ENCODE measurements around the gene ATG4D.
A peak's percentile ranks its signal among the peaks of the same experiment; 100 is the strongest.

Gene ATG4D

GRCh38 chr19:10543420-10544241 is at the start of gene ATG4D:
Gene ATG4D (plus strand): TSS chr19:10543904. CDS start chr19:10544091, 187 bp downstream.
- no peaks in the 10 kb centered on the region for H3K27me3 ChIP-seq (ENCODE audit: control insufficient read depth, insufficient read depth, low read length)
- H3K4me3 ChIP-seq (ENCODE audit: low read depth, low read length): peak within 1 kb of the TSS; percentile 83
- H3K9ac ChIP-seq (ENCODE audit: low read depth, low read length): peak within 1 kb of the TSS; percentile 54
- H3K36me3 ChIP-seq (ENCODE audit: control insufficient read depth, insufficient read depth, low read length): peaks cover 10% of the 10 kb centered on the region
- H3K9me3 ChIP-seq (ENCODE audit: control insufficient read depth, insufficient read depth, low read length): no peaks in the 10 kb centered on the region
- no peaks in the 10 kb centered on the region for H3K4me1 ChIP-seq (ENCODE audit: control insufficient read depth, insufficient read depth, low read length)

- H3K36me3 ChIP-seq (ENCODE audit: control insufficient read depth, insufficient read depth, low read length): peaks cover 16% of the 10 kb centered on the region
Measured at GRCh38 chr19:10497371-10497770, 46.3 kb upstream of the ATG4D start.

GRCh38 chr19:10499550-10500246 is 44.0 kb upstream of the ATG4D start:
- Histone ChIP-seq H3K9me3 (ENCODE audit: control insufficient read depth, insufficient read depth, low read length) (no peaks in the 10 kb centered on the region), H3K27me3 (ENCODE audit: control insufficient read depth, insufficient read depth, low read length) (no peaks in the 10 kb centered on the region), H3K4me3 (ENCODE audit: low read depth, low read length) (no peak overlapping the region), H3K9ac (ENCODE audit: low read depth, low read length) (no peak overlapping the region), H3K36me3 (ENCODE audit: control insufficient read depth, insufficient read depth, low read length) (peaks cover 10% of the 10 kb centered on the region), H3K4me1 (ENCODE audit: control insufficient read depth, insufficient read depth, low read length) (peaks cover 3% of the 10 kb centered on the region)

More at GRCh38 chr19:10497371-10497770, 46.3 kb upstream of the ATG4D start:
- H3K9ac ChIP-seq (ENCODE audit: low read depth, low read length): no peak overlapping the region
- no peak overlapping the region for H3K4me3 ChIP-seq (ENCODE audit: low read depth, low read length)
- H3K9me3 ChIP-seq (ENCODE audit: control insufficient read depth, insufficient read depth, low read length): no peaks in the 10 kb centered on the region
- no peaks in the 10 kb centered on the region for H3K27me3 ChIP-seq (ENCODE audit: control insufficient read depth, insufficient read depth, low read length)
- peaks cover 3% of the 10 kb centered on the region for H3K4me1 ChIP-seq (ENCODE audit: control insufficient read depth, insufficient read depth, low read length)

- Histone ChIP-seq H3K9ac (ENCODE audit: low read depth, low read length) (no peak overlapping the region), H3K36me3 (ENCODE audit: control insufficient read depth, insufficient read depth, low read length) (peaks cover 10% of the 10 kb centered on the region), H3K27me3 (ENCODE audit: control insufficient read depth, insufficient read depth, low read length) (no peaks in the 10 kb centered on the region), H3K4me3 (ENCODE audit: low read depth, low read length) (peak overlapping the region; percentile 32), H3K9me3 (ENCODE audit: control insufficient read depth, insufficient read depth, low read length) (no peaks in the 10 kb centered on the region), H3K4me1 (ENCODE audit: control insufficient read depth, insufficient read depth, low read length) (peaks cover 3% of the 10 kb centered on the region)
Measured at GRCh38 chr19:10500247-10500592, 43.5 kb upstream of the ATG4D start.

- peaks cover 3% of the 10 kb centered on the region for H3K4me1 ChIP-seq (ENCODE audit: control insufficient read depth, insufficient read depth, low read length)
- H3K9me3 ChIP-seq (ENCODE audit: control insufficient read depth, insufficient read depth, low read length): no peaks in the 10 kb centered on the region
- no peaks in the 10 kb centered on the region for H3K27me3 ChIP-seq (ENCODE audit: control insufficient read depth, insufficient read depth, low read length)
- peak overlapping the region; percentile 97 for H3K9ac ChIP-seq (ENCODE audit: low read depth, low read length)
- H3K36me3 ChIP-seq (ENCODE audit: control insufficient read depth, insufficient read depth, low read length): peaks cover 8% of the 10 kb centered on the region
- H3K4me3 ChIP-seq (ENCODE audit: low read depth, low read length): peak overlapping the region; percentile 85
Measured at GRCh38 chr19:10501971-10502523, 41.7 kb upstream of the ATG4D start.

- H3K9me3 ChIP-seq (ENCODE audit: control insufficient read depth, insufficient read depth, low read length): no peaks in the 10 kb centered on the region
- peaks cover 3% of the 10 kb centered on the region for H3K4me1 ChIP-seq (ENCODE audit: control insufficient read depth, insufficient read depth, low read length)
- no peaks in the 10 kb centered on the region for H3K27me3 ChIP-seq (ENCODE audit: control insufficient read depth, insufficient read depth, low read length)
- H3K36me3 ChIP-seq (ENCODE audit: control insufficient read depth, insufficient read depth, low read length): peaks cover 8% of the 10 kb centered on the region
- H3K9ac ChIP-seq (ENCODE audit: low read depth, low read length): peak overlapping the region; percentile 97
- peak overlapping the region; percentile 85 for H3K4me3 ChIP-seq (ENCODE audit: low read depth, low read length)
Measured at GRCh38 chr19:10502524-10503001, 41.1 kb upstream of the ATG4D start.

GRCh38 chr19:10503002-10503789 is 40.5 kb upstream of the ATG4D start, which contains the start of gene KEAP1:
Gene KEAP1 (minus strand): TSS chr19:10503356. CDS start chr19:10500033, 3,323 bp downstream.
- H3K27me3 ChIP-seq (ENCODE audit: control insufficient read depth, insufficient read depth, low read length): no peaks in the 10 kb centered on the region
- H3K9me3 ChIP-seq (ENCODE audit: control insufficient read depth, insufficient read depth, low read length): no peaks in the 10 kb centered on the region
- H3K9ac ChIP-seq (ENCODE audit: low read depth, low read length): peak within 1 kb of the TSS; percentile 97
- peaks cover 3% of the 10 kb centered on the region for H3K4me1 ChIP-seq (ENCODE audit: control insufficient read depth, insufficient read depth, low read length)
- peaks cover 8% of the 10 kb centered on the region for H3K36me3 ChIP-seq (ENCODE audit: control insufficient read depth, insufficient read depth, low read length)
- peak within 1 kb of the TSS; percentile 85 for H3K4me3 ChIP-seq (ENCODE audit: low read depth, low read length)

- Histone ChIP-seq H3K36me3 (ENCODE audit: control insufficient read depth, insufficient read depth, low read length) (no peaks in the 10 kb centered on the region), H3K4me1 (ENCODE audit: control insufficient read depth, insufficient read depth, low read length) (no peaks in the 10 kb centered on the region), H3K9me3 (ENCODE audit: control insufficient read depth, insufficient read depth, low read length) (no peaks in the 10 kb centered on the region), H3K27me3 (ENCODE audit: control insufficient read depth, insufficient read depth, low read length) (no peaks in the 10 kb centered on the region), H3K9ac (ENCODE audit: low read depth, low read length) (no peak overlapping the region), H3K4me3 (ENCODE audit: low read depth, low read length) (no peak overlapping the region)
Measured at GRCh38 chr19:10505583-10506229, 38.0 kb upstream of the ATG4D start.

GRCh38 chr19:10508036-10508435 is 35.7 kb upstream of the ATG4D start:
- no peaks in the 10 kb centered on the region for H3K36me3 ChIP-seq (ENCODE audit: control insufficient read depth, insufficient read depth, low read length)
- H3K9me3 ChIP-seq (ENCODE audit: control insufficient read depth, insufficient read depth, low read length): no peaks in the 10 kb centered on the region
- H3K4me1 ChIP-seq (ENCODE audit: control insufficient read depth, insufficient read depth, low read length): no peaks in the 10 kb centered on the region
- no peak overlapping the region for H3K4me3 ChIP-seq (ENCODE audit: low read depth, low read length)
- peaks cover 11% of the 10 kb centered on the region for H3K27me3 ChIP-seq (ENCODE audit: control insufficient read depth, insufficient read depth, low read length)
- H3K9ac ChIP-seq (ENCODE audit: low read depth, low read length): no peak overlapping the region

GRCh38 chr19:10508707-10509106 is 35.0 kb upstream of the ATG4D start:
- no peaks in the 10 kb centered on the region for H3K9me3 ChIP-seq (ENCODE audit: control insufficient read depth, insufficient read depth, low read length)
- no peak overlapping the region for H3K9ac ChIP-seq (ENCODE audit: low read depth, low read length)
- H3K4me1 ChIP-seq (ENCODE audit: control insufficient read depth, insufficient read depth, low read length): no peaks in the 10 kb centered on the region
- peaks cover 18% of the 10 kb centered on the region for H3K27me3 ChIP-seq (ENCODE audit: control insufficient read depth, insufficient read depth, low read length)
- no peaks in the 10 kb centered on the region for H3K36me3 ChIP-seq (ENCODE audit: control insufficient read depth, insufficient read depth, low read length)
- H3K4me3 ChIP-seq (ENCODE audit: low read depth, low read length): no peak overlapping the region

All from iPS-15b (cell line).